Fibroblast of villous mesenchyme (primary cell): ENCODE measurements around the gene BRD9. TPM values are rescaled to one million over a fixed set of nuclear protein-coding genes. Genes with fewer than 3 reads are reported as not detected.
"Not testable (repeated sequence)": the region's sequence is repeated elsewhere in the genome, so short reads cannot be mapped to it uniquely, and the experiment has no call there.

Source experiments
- DNase-seq: peaks from one replicate; pipeline ENCODE4 v3.0.0-alpha.2; 2010; ENCODE audit warnings: low read depth
- H3K4me3 ChIP-seq: 2 replicates; pipeline ENCODE4 v1.5.1; 2011; ENCODE audit warnings: low read depth, mild to moderate bottlenecking, low read length
- CTCF ChIP-seq: IDR thresholded peaks from 2 replicates; pipeline ENCODE4 v1.5.1; 2012; ENCODE audit warnings: low read depth, mild to moderate bottlenecking, low read length; ENCODE audit not compliant: insufficient read depth
- total RNA-seq: library from RNA; depleted of rRNA; stranded (reverse); fragments of >200 nt; gene quantifications from 2 replicates; pipeline ENCODE4 v1.2.3, GENCODE V29; 2012

The BRD9 gene
- total RNA-seq, 1 donor = 35.0 TPM

- not testable (repeated sequence) for DNase-seq
Observed at GRCh38 chr5:934381-934967, 41.9 kb upstream of the BRD9 start.

GRCh38 chr5:933951-934350, 41.4 kb upstream of the BRD9 start:
- not testable (repeated sequence) for H3K4me3 ChIP-seq, DNase-seq

More at GRCh38 chr5:934381-934967, 41.9 kb upstream of the BRD9 start:
- TF ChIP-seq CTCF = peak; percentile 40
- H3K4me3 ChIP-seq = not testable (repeated sequence)

GRCh38 chr5:933251-933861, 40.8 kb upstream of the BRD9 start:
- no peak for DNase-seq
- no peak for TF ChIP-seq CTCF
- no peak overlapping the region for H3K4me3 ChIP-seq

- no peak for DNase-seq
Observed at GRCh38 chr5:932628-933250, 40.1 kb upstream of the BRD9 start.

GRCh38 chr5:932151-932627, 39.6 kb upstream of the BRD9 start:
- no peak for TF ChIP-seq CTCF
- H3K4me3 ChIP-seq = no peak overlapping the region
- no peak for DNase-seq

More at GRCh38 chr5:932628-933250, 40.1 kb upstream of the BRD9 start:
- no peak for TF ChIP-seq CTCF
- no peak overlapping the region for H3K4me3 ChIP-seq

- no peak for TF ChIP-seq CTCF
Observed at GRCh38 chr5:931570-932145, 39.1 kb upstream of the BRD9 start.

GRCh38 chr5:930866-931265, 38.3 kb upstream of the BRD9 start:
- DNase-seq = no peak

More at GRCh38 chr5:931570-932145, 39.1 kb upstream of the BRD9 start:
- H3K4me3 ChIP-seq = no peak overlapping the region
- DNase-seq = no peak

More at GRCh38 chr5:930866-931265, 38.3 kb upstream of the BRD9 start:
- no peak for TF ChIP-seq CTCF
- H3K4me3 ChIP-seq = no peak overlapping the region
